DOHH2 (cell line): ENCODE data around the gene C6orf89.

Experiments
- CTCF ChIP-seq: fragments of 200-600 bp; sonication (generic); IDR thresholded peaks from one replicate; pipeline ENCODE4 v1.5.1; 2014; ENCODE audit warnings: antibody characterized with exemption, mild to moderate bottlenecking, low read depth, low read length; ENCODE audit not compliant: poor library complexity, severe bottlenecking
- EZH2phosphoT487 ChIP-seq: fragments of 200-600 bp; sonication (generic); IDR thresholded peaks from 2 replicates; pipeline ENCODE4 v1.6.1; 2017; ENCODE audit warnings: borderline replicate concordance, mild to moderate bottlenecking, antibody characterized with exemption, low read length, moderate library complexity, mixed read lengths

GRCh38 chr6:36953931-36954261 lies 68.1 kb downstream of the C6orf89 start:
- TF ChIP-seq CTCF (no peak), EZH2phosphoT487 (no peak)
